Skin epidermis (tissue), 12 donors: ENCODE results near the gene SLC8A2.
A peak's percentile ranks its signal among the peaks of the same experiment; 100 is the strongest.
"Not testable (repeated sequence)": the region's sequence is repeated elsewhere in the genome, so short reads cannot be mapped to it uniquely, and the experiment has no call there.

Source experiments
- H3K27ac ChIP-seq, 21 experiments: fragments of 200-600 bp; sonication (generic) in 11 of 21; one replicate each; pipeline ENCODE4 v1.5.0; 2020; ENCODE audit warnings: mild to moderate bottlenecking in 3 of 21, inconsistent platforms in 2 of 21, moderate library complexity in 2 of 21
- H3K4me3 ChIP-seq, 7 experiments: fragments of 200-600 bp; sonication (generic) in 2 of 7; one replicate each; pipeline ENCODE4 v1.5.0; 2020; ENCODE audit warnings: inconsistent platforms in 2 of 7, mild to moderate bottlenecking in 2 of 7, moderate library complexity in 1 of 7

The SLC8A2 gene

DNA sequence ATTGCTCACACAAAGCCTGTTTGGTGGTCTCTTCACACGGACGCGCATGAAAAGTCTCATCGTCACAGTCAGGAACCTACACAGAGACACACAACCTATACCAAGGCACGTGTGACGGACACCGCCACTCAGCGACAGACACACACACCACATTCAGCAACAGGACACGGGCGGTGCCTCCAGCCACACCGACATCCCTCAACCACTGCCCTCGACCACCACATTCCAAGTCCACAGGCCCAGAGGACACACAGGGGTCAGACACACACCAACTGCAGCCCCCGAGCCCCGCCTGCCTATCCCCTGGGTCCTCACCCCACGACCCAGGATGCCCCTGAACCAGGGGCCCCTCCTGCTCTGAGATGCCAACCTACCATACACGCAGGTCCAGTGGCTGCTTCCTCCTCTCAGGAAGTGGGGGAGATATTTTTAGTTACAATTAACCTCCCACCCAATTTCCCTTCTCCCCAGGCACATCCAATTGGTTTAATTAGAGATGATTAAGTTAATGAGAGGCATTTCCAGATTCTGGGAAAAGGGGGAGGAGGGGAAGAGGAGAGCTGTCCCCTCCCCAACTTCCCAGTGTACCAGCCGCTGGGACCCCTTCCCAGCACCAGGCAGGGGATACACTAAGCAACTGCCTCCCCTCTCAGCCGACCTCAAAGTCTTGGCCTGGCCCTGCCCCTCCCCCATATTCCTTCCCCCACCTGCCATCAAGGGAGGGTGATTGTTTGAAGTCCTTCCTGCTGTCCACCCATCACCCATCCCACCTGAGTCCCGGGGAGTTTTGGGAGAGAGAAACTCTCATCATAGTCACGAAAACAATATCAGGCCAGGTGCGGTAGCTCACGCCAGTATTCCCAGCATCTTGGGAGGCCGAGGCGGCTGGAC, 72.7 kb downstream of the SLC8A2 start:
- H3K4me3 ChIP-seq, result no peak overlapping the region

DNA sequence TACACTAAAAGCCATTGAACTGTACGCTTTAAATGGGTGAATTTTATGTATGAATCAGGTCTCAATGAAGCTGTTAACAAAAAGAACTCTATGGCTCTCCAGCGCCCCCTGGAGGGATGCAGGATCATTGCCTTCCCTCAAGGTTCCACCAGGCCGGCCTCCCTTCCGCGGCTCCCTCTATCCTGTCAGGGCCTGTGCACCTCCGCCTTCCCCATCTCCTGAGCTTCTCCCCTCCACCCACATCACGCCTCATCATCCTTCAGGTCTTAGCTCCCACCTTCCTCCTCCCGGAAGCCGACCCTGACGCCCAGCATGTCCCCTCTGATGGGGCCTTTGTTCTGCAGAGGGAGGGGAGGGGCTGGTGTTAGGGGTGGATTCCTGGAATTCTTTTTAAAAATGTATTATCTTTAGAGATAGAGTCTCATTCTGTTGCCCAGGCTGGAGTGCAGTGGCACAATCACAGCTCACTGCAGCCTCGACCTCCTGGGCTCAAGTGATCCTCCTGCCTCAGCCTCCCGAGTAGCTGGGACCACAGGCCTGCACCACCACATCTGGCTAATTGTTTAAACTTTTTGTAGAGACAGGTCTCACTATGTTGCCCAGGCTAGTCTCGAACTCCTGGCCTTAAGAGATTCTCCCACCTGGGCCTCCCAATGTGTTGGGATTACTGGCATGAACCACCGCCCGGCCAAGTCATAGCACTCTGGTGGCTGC, 80.0 kb downstream of the SLC8A2 start:
- no peak overlapping the region for H3K4me3 ChIP-seq
- H3K27ac ChIP-seq, result no peak overlapping the region

More for the DNA sequence above, 72.7 kb downstream of the SLC8A2 start:
- H3K27ac ChIP-seq, result no peak overlapping the region

DNA sequence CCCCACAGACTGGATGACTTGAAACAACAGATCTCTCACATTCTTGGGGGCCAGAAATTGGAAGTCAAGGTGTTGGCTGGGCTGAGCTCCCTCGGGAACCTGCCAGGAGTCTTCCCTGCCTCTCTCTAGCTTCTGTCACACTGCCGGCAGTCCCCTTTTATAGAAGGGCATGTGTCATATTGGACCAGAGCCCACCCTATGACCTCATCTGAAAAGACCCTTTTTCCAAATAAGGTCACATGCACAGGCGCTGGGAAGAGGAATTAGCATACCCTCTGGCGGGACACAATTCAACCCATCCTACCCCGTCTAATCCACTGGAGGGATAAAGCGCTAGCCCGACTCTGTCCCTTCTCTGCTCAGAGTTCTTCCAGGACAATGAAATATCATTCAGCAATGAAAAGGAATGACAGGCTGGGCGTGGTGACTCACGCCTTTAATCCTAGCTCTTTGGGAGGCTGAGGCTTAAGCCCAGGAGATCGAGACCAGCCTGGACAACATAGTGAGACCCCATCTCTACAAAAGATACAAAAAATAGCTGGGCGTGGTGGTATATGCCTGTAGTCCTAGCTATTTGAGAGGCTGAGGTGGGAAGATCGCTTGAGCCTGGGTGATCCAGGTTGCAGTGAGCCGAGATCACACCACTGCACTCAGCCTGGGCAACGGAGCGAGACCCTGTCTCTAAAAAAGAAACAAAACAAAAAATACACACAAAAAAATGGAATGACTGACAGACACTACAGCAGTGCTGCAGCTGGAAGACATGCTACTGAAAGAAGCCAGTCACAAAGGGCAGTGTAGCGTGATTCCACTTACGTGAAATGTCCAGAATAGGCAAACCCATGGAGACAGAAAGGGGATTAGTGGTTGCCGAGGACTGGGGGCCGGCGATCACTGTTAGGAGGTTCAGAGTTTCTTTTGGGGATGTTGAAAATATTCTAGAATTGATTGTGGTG, 80.9 kb downstream of the SLC8A2 start:
- Histone ChIP-seq H3K4me3 (no peak overlapping the region), H3K27ac (peak overlapping the region in 1 of 21 experiments; percentile 18)

DNA sequence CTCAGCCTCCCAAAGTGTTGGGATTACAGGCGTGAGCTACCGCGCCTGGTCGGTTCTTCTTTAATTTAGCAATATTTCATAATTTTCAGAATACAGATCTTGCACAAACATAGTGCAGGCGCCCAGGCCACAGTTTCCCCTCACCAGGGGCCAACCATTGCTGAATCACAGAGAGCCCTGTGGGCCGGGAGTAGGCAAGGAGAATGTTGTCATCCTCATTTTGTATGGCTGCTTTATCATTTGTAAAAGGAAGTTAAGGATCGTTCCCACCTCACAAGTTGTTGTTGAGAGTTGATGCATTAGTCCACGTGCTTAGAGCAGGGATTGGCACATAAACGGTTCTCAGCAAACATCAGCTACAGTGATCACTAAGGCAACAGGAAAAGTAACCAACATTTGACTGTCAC, 82.5 kb downstream of the SLC8A2 start:
- H3K27ac ChIP-seq, result peak overlapping the region in 3 of 21 experiments; percentile 9 to 50 (median 35)
- H3K4me3 ChIP-seq, result no peak overlapping the region

DNA sequence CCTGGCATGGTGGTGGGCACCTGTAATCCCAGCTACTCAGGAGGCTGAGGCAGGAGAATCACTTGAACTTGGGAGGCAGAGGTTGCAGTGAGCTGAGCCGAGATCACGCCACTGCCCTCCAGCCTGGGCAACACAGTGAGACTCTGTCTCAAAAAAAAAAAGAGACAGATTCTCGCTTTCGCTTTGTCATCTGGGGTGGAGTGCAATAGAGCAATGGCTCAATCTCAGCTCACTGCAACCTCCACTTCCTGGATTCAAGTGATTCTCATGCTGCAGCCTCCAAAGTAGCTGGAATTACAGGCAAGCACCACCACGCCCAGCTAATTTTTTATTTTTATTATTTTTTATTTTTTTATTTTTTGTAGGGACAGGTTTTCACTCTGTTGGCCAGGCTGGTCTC, 83.0 kb downstream of the SLC8A2 start:
- H3K4me3 ChIP-seq, result not testable (repeated sequence)
- peak overlapping the region in 4 of 21 experiments; percentile 9 to 50 (median 36) for H3K27ac ChIP-seq

DNA sequence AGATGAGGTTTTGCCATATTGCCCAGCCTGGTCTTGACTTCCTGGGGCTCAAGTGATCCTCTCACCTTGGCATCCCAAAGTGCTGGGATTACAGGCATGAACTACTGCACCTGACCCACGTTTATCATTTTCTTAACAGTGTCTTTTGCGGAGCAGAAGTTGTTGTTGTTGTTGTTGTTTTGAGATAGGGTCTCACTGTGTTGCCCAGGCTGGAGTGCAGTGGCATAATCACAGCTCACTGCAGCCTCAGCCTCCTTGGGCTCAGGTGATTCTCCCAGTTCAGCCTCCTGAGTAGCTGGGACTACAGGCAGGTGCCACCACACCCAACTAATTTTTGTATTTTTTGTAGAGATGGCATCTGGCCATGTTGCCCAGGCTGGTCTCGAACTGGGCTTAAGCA, 84.1 kb downstream of the SLC8A2 start:
- not testable (repeated sequence) for H3K27ac ChIP-seq, H3K4me3 ChIP-seq

DNA sequence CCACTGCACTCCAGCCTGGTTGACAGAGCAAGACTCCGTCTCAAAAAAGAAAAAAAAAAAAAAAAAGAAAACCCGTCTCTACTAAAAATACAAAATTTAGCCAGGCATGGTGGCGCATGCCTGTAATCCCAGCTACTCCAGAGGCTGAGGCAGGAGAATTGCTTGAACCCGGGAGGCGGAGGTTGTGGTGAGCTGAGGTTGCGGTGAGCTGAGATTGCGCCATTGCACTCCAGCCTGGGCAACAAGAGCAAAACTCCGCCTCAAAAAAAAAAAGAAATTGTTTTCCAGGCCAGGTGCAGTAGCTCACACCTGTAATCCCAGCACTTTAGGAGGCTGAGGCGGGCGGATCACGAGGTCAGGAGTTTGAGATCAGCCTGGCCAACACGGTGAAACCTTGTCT, 85.1 kb downstream of the SLC8A2 start:
- H3K27ac ChIP-seq, H3K4me3 ChIP-seq: not testable (repeated sequence)

DNA sequence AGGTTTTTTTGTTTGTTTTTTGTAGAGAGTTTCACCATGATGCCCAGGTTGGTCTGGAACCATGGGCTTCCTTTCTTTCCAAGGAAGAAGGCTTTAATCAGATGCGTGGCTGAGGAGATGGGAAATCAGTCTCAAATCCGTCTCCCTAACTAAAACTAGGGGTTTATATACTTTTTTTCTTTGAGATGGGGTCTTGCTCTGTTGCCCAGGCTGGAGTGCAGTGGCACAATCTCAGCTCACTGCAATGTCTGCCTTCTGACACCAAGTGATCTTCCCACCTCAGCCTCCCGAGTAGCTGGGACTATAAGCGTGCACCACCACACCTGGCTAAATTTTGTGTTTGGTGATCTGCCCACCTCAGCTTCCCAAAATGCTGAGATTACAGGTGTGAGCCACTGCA, 87.2 kb downstream of the SLC8A2 start:
- not testable (repeated sequence) for H3K4me3 ChIP-seq, H3K27ac ChIP-seq

DNA sequence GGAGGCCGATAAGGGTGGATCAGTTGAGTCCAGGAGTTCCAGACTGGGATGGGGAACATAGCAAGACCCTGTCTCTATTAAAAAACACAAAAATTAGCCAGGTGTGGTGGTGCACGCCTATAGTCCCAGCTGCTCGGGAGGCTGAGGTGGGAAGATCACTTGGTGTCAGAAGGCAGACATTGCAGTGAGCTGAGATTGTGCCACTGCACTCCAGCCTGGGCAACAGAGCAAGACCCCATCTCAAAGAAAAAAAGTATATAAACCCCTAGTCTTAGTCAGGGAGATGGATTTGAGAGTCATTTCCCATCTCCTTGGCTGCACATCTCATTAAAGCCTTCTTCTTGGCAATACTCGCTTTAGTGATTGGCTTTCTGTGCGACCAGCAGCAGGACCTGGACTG, 87.8 kb downstream of the SLC8A2 start:
- not testable (repeated sequence) for H3K4me3 ChIP-seq
- peak overlapping the region in 1 of 21 experiments; percentile 31 for H3K27ac ChIP-seq

DNA sequence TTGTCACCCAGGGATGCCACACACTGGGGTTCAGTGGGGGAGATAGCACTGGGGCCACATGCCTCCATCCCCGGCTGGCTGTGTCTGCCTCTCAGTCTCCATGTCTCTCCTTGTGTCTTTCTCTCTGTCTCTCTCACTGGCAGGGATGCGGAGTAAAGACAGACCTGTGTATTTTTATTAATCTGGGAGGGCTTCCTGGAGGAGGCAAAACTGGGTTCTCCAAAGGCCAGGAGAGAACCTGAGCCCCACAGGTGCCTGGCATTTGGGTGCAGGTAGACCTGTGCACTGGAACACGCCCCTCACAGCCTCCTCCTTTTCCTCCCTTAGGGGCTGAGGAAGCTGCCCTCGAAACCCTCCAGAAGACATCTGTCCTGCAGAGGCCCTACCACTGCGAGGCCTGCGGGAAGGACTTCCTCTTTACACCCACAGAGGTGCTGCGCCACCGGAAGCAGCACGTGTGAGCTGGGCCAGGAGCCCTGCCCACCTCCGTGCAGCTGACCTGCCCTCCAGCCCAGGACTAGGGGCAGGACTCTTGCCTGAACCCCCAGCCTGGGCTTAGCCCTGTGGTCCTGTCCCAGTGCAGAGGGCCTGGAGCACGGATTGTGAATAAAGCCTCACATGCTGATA, 89.9 kb downstream of the SLC8A2 start:
- H3K4me3 ChIP-seq, result no peak overlapping the region
- H3K27ac ChIP-seq, result peak overlapping the region in 4 of 21 experiments; percentile 1 to 37 (median 22)

DNA sequence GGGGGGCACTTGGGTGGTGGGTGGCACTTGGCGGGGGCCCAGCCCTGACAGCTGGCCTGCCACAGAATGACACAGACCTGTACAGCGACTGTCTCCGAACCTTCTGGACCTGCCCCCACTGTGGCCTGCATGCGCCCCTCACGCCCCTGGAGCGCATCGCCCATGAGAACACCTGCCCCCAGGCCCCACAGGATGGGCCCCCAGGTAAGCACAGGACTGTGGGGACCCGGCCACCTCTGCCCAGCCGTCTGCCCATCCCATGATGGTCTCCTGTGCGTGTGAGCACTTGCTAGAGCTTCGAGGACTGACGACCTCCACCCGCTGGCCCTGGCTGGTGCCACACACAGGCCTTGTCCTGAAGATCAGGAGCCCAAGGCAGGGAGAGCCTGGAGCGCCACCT, 90.6 kb downstream of the SLC8A2 start:
- Histone ChIP-seq H3K27ac (peak overlapping the region in 3 of 21 experiments; percentile 1 to 25 (median 19)), H3K4me3 (no peak overlapping the region)

DNA sequence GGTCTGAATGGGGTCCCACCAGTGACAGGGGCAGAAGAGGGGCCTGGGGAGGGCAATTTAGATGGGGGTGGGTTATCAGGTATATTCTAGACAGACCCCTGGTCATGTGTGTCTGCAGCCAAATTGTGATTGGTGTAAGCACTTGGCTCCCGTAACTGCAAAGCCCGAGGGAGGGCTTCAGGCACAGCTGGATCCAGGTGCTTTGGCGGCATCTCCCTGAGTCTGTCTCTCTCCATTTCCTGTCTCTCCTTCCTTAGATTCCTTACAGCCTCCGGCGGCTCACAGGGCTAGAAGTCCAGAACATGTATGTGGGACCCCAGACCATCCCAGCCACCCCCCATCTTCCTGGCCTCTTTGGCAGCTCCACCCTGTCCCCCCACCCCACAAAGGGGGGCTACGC, 91.1 kb downstream of the SLC8A2 start:
- Histone ChIP-seq H3K27ac (no peak overlapping the region), H3K4me3 (no peak overlapping the region)

DNA sequence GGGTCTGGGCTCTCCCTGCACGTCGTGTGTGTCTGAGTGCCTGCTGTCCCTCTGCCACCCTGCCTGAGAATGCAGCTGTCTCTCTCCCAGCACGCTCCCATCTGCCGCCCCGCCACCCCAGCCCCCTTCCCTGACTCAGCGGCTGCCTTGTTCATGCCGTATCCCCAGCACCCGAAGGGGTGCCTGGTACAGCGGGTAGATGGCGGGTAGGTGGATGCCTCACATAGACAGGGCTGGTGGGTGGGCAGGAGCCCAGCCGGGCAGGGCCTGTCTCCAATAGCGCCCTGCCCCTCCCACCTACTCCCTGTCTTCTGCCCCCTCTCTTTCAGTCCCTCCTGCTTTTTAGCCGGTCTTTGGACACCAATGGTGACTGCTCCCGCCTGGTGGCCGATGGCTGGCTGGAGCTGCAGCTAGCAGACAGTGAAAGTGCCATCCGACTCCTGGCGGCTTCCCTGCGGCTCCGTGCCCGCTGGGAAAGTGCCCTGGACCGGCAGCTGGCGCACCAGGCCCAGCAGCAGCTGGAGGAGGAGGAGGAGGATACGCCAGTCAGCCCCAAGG, 92.2 kb downstream of the SLC8A2 start:
- no peak overlapping the region for H3K4me3 ChIP-seq

DNA sequence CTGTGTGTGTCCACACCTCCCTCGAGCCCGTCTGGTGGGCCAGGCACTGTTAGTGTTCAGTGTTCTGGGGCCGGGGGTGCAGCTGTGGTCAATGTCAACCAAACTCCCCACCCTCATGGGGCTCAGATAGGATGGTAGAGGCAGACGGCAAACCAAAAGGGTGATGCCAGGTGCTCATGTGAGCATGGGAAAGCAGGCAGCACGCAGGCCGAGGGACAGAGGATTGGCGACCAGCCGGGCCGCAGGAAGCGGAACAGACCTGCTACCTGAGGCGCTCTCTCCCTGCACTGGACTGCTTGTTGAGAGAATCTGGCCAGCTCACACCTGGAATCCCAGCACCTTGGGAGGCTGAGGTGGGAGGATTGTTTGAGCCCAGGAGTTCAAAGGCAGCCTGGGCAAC, 93.4 kb downstream of the SLC8A2 start:
- Histone ChIP-seq H3K4me3 (no peak overlapping the region), H3K27ac (no peak overlapping the region)

More for the DNA sequence above, 92.2 kb downstream of the SLC8A2 start:
- no peak overlapping the region for H3K27ac ChIP-seq
